ENCODE data around the gene DENR.

- TF ChIP-seq CTCF (IDR thresholded peaks at IDR 0.05; ENCODE audit: poor library complexity), result no peak
- TF ChIP-seq EZH2 (IDR thresholded peaks at IDR 0.05; ENCODE audit: borderline replicate concordance), result no peak
Measured at GRCh38 chr12:122747224-122748135, 5.1 kb upstream of the DENR start.
